ENCODE measurements around the gene DNAH14.
"Not testable (repeated sequence)": the region's sequence is repeated elsewhere in the genome, so short reads cannot be mapped to it uniquely, and the experiment has no call there.

DNA sequence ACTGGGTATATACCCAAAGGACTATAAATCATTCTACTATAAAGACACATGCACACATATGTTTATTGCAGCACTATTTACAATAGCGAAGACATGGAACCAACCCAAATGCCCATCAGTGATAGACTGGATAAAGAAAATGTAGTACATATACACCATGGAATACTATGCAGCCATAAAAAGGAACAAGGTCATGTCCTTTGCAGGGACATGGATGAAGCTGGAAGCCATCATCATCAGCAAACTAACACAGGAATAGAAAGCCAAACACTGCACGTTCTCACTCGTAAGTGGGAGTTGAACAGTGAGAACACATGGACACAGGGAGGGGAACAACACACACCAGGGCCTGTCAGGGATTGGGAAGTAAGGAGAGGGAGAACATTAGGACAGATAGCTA, 1.8 kb upstream of the DNAH14 start:
- TF ChIP-seq POLR2A (IDR thresholded peaks at IDR 0.05) = not testable (repeated sequence)
- TF ChIP-seq, protein P1, sequence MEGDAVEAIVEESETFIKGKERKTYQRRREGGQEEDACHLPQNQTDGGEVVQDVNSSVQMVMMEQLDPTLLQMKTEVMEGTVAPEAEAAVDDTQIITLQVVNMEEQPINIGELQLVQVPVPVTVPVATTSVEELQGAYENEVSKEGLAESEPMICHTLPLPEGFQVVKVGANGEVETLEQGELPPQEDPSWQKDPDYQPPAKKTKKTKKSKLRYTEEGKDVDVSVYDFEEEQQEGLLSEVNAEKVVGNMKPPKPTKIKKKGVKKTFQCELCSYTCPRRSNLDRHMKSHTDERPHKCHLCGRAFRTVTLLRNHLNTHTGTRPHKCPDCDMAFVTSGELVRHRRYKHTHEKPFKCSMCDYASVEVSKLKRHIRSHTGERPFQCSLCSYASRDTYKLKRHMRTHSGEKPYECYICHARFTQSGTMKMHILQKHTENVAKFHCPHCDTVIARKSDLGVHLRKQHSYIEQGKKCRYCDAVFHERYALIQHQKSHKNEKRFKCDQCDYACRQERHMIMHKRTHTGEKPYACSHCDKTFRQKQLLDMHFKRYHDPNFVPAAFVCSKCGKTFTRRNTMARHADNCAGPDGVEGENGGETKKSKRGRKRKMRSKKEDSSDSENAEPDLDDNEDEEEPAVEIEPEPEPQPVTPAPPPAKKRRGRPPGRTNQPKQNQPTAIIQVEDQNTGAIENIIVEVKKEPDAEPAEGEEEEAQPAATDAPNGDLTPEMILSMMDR (IDR thresholded peaks at IDR 0.05) = not testable (repeated sequence)

Data from body of pancreas (tissue), 4 donors.